ENCODE results near the gene ACSL6.

Gene ACSL6

GRCh38 chr5:132049093-132049492 is 37.6 kb upstream of the ACSL6 start:
- DNase-seq (ENCODE audit: low read depth) = no peak

GRCh38 chr5:132046880-132047299 is 35.4 kb upstream of the ACSL6 start:
- no peak for DNase-seq (ENCODE audit: low read depth)

GRCh38 chr5:132044207-132044606 is 32.7 kb upstream of the ACSL6 start:
- DNase-seq (ENCODE audit: low read depth) = no peak

- DNase-seq (ENCODE audit: low read depth) = no peak
These were observed 25.9 kb upstream of the ACSL6 start for GRCh38 chr5:132037353-132037752.

DNA sequence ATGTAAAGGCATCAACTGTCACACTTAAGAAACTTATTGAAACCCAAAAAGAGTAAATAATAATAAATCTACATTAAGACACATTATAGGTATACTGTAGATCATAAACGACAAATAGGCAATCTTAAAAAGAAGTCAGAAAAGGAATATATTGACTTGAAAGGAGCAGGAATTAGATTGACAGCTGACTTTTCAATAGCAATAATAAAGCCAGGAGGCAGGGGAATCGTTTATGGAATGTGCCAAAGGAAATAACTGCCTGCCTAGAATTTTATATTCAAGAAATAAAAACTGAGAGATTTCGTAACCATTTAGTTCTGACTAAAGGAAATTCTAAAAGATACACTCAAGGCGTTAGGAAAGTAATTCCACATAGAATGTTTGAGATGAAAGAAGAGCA is 21.7 kb upstream of the ACSL6 start:
- no peak for DNase-seq (ENCODE audit: low read depth)

DNA sequence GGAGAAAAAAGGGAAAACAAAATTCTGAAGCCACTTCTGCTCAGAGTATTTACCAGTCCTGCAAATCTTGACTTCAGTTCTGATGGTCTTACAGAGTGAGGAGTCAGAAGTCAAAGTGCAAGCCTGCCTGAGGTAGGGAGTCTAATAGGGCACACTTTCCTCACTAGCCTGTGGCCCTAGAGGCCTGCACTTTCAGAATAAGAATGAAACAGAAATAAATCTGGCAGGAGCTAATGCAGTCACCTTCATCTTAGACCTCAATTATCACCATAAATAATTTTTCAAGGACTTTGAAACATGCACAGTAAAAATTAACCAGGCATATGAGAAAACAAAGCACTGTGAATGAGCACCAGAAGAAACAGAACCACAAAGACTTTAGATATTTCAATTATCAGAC is 20.7 kb upstream of the ACSL6 start:
- DNase-seq (ENCODE audit: low read depth) = no peak

DNA sequence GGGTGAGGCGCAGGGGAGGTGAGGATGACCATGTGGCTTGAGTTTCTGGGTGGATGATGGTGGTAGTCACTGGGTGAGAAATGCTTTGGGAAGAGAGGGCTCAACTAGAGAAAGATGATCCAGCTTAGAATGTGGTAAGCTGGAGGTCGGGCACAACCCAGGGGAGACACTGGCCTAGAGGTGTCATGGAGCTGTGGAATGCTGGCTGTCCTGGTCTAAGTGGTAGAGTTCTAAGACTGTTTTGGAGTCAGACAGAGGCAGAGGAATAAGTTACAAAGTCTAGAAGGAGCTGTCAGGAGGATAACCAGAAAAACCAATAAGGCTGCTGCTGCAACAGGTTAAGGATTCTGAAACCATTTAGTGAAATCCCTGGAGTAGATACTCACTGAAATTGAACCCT is 19.2 kb upstream of the ACSL6 start:
- no peak for DNase-seq (ENCODE audit: low read depth)

GRCh38 chr5:132029609-132030330 is 18.3 kb upstream of the ACSL6 start:
- DNase-seq (ENCODE audit: low read depth) = no peak

GRCh38 chr5:132027027-132027426 is 15.6 kb upstream of the ACSL6 start:
- DNase-seq (ENCODE audit: low read depth) = no peak

- no peak for DNase-seq (ENCODE audit: low read depth)
These were observed 15.1 kb upstream of the ACSL6 start for GRCh38 chr5:132026516-132027008.

GRCh38 chr5:132025403-132025971 is 14.0 kb upstream of the ACSL6 start:
- no peak for DNase-seq (ENCODE audit: low read depth)

DNA sequence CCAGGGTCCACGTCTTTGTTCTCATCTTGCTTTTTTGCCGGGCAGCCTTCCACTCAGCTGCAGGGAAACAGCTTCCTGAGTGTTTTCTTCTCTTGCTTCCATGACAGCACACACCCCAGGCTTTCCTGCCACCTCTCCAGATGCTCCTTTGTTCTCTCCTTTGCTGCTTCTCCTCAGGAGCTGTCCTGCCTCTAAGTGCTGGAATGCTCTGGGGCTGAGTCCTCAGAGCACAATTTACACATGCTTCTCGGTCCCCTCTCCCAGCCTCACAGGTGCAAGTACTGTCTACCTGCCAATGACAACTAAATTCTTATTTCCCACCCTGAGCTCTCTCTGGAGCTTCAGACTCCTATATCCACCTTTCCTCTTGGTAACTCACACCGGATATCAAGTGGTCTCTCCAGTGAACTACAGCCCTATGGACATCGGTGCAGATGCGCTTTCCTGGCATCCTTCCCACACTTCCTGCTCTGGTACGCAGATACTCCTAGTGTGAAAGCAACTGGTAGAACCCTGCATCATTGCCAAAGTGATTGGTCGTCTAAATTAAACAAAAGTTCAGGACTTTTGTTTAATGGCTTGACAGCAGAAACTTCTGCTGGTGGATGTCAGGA is 13.4 kb upstream of the ACSL6 start:
- no peak for DNase-seq (ENCODE audit: low read depth)

- DNase-seq (ENCODE audit: low read depth) = no peak
These were observed 12.6 kb upstream of the ACSL6 start for GRCh38 chr5:132024117-132024435.

DNA sequence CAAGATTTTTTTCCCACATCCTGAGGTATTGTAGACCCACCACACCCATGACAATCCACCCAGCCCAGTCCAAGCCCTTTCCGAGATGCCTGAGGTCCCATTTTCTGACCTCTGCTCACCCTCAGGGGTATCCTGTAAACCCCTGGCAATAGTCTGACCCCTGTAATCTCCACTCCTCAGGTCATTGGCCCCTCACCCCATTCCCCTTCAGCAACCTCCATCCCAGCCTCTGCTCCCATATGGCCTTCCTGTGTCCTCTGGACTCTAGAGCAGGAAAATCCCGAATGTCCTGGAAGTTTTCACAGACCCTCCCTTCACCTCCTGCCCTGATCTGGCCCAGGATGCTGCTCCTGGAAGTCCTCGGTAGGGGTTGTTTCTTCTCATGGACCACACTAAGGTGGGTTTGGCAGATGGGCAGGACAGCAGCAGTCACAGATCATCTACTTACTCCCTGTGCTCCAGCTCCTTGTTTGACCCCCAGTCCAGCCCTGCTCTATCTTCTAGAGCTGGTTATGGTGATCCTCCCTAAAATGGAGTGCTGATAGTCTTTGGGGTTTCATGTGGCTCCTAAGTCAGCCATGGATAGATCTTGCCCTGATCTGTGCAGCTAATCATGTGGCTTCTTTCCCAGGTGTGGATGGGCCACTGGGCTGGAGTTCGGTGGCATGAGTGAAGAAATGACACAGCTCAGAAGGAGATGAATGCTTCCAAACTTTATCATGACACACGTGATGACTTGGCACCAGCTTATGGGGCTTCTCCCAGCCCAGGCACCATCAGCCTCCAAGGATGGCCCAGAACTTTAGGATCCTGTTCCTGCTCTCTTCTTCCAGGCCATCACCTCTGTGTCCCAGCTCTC is 12.0 kb upstream of the ACSL6 start:
- no peak for DNase-seq (ENCODE audit: low read depth)

DNA sequence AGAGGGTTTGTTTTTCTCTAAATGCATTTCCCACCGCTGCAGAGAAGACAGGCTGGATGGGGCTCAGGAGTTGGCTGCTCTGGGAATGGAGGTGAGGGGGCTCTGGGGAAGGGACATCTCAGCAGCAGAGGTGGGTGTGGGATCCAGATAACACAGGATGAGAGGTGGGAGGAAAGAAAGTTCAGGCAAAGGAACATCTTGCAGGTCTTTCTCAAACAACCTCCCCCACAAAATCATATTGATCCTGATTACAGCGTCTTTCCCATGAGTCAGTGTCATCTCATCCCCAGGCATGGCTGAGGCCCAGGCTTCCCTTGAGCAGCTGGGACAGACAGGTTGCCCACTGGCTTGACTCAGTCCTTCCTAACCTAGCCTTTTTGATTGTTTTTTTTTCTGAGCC is 11.3 kb upstream of the ACSL6 start:
- no peak for DNase-seq (ENCODE audit: low read depth)

- DNase-seq (ENCODE audit: low read depth) = no peak
These were observed 10.2 kb upstream of the ACSL6 start for GRCh38 chr5:132021654-132022053.

- no peak for DNase-seq (ENCODE audit: low read depth)
These were observed 9.3 kb upstream of the ACSL6 start for GRCh38 chr5:132020568-132021339.

GRCh38 chr5:132019857-132020555 is 8.5 kb upstream of the ACSL6 start:
- no peak for DNase-seq (ENCODE audit: low read depth)

GRCh38 chr5:132019337-132019736 is 7.9 kb upstream of the ACSL6 start:
- no peak for DNase-seq (ENCODE audit: low read depth)

GRCh38 chr5:132017738-132018625 is 6.5 kb upstream of the ACSL6 start:
- no peak for DNase-seq (ENCODE audit: low read depth)
